Cardiac muscle cell (in vitro differentiated cells and primary cell): Measurements from ENCODE around the gene MMP15. TPM values are rescaled to one million over a fixed set of nuclear protein-coding genes. Genes with fewer than 3 reads are reported as not detected.
A peak's percentile ranks its signal among the peaks of the same experiment; 100 is the strongest.

Source experiments
- DNase-seq, 2 donors: peaks; one replicate each; pipeline versions ENCODE4 v3.0.0 to v3.0.0-alpha.2; 2010 to 2017; ENCODE audit warnings: low read depth in 1 of 2, low spot score in 1 of 2
- H3K27ac ChIP-seq: fragments of 200-600 bp; sonication (generic); 2 replicates; pipeline ENCODE4 v1.5.1; 2016
- H3K27me3 ChIP-seq: fragments of 200-600 bp; sonication (generic); 2 replicates; pipeline ENCODE4 v1.6.0; 2016; ENCODE audit warnings: control low read depth
- H3K36me3 ChIP-seq: fragments of 200-600 bp; sonication (generic); 2 replicates; pipeline ENCODE4 v1.5.1; 2016; ENCODE audit warnings: control low read depth
- H3K4me1 ChIP-seq: fragments of 200-600 bp; sonication (generic); 2 replicates; pipeline ENCODE4 v1.8.1; 2017; ENCODE audit warnings: low read depth, mild to moderate bottlenecking, mixed run types
- H3K4me3 ChIP-seq: fragments of 200-600 bp; sonication (generic); 2 replicates; pipeline ENCODE4 v1.5.1; 2016; ENCODE audit warnings: mild to moderate bottlenecking
- H3K9me3 ChIP-seq: fragments of 200-600 bp; sonication (generic); 2 replicates; pipeline ENCODE4 v1.5.1; 2017; ENCODE audit warnings: low read depth, mild to moderate bottlenecking, control low read depth
- polyA plus RNA-seq: library from polyadenylated mRNA; unstranded; fragments of >200 nt; fragmentation: Nextera tagmentation; extraction: Ambion mirVana; gene quantifications from 2 replicates; pipeline ENCODE4 v1.2.1, GENCODE V29; 2016
- total RNA-seq: library from RNA; depleted of rRNA; stranded (reverse); fragments of >200 nt; gene quantifications from 2 replicates; pipeline ENCODE4 v1.2.3, GENCODE V29; 2016
- TF ChIP-seq, protein P1 (sequence below): IDR thresholded peaks from 2 replicates; pipeline ENCODE4 v1.5.1; 2012; ENCODE audit warnings: low read depth, mild to moderate bottlenecking, low read length

The MMP15 gene
- total and polyA plus RNA-seq, 2 experiments from 2014 or later: 317 to 473 TPM

GRCh38 chr16:58082381-58082780, 56.8 kb downstream of the MMP15 start:
- TF ChIP-seq, protein P1, sequence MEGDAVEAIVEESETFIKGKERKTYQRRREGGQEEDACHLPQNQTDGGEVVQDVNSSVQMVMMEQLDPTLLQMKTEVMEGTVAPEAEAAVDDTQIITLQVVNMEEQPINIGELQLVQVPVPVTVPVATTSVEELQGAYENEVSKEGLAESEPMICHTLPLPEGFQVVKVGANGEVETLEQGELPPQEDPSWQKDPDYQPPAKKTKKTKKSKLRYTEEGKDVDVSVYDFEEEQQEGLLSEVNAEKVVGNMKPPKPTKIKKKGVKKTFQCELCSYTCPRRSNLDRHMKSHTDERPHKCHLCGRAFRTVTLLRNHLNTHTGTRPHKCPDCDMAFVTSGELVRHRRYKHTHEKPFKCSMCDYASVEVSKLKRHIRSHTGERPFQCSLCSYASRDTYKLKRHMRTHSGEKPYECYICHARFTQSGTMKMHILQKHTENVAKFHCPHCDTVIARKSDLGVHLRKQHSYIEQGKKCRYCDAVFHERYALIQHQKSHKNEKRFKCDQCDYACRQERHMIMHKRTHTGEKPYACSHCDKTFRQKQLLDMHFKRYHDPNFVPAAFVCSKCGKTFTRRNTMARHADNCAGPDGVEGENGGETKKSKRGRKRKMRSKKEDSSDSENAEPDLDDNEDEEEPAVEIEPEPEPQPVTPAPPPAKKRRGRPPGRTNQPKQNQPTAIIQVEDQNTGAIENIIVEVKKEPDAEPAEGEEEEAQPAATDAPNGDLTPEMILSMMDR: no peak
- Histone ChIP-seq H3K4me1 (no peaks in the 10 kb centered on the region), H3K36me3 (no peaks in the 10 kb centered on the region)

DNA sequence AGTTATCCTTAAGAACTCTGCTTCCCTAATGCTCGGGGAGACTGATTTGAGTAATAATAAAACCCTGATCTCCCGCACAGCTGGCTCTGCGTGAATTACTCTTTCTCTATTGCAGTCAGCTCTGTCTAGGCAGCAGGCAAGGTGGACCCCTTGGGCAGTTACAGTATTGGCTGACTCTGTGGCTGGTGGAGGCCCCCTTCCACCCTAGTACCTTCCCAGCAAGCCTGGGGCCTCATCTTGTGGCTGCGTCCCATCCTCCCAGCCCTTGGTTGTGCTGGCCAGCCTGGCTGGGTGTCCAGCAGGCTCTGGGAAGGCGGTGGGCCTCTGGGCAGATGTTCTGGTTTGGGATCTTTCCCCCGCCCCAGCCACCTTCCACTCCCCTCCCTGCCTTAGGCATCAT, 59.1 kb downstream of the MMP15 start:
- TF ChIP-seq, protein P1: no peak
- Histone ChIP-seq H3K27ac (no peak overlapping the region), H3K9me3 (no peaks in the 10 kb centered on the region), H3K4me3 (no peak overlapping the region), H3K4me1 (no peaks in the 10 kb centered on the region), H3K36me3 (no peaks in the 10 kb centered on the region), H3K27me3 (no peaks in the 10 kb centered on the region)
- DNase-seq: no peak

More at GRCh38 chr16:58082381-58082780, 56.8 kb downstream of the MMP15 start:
- Histone ChIP-seq H3K9me3 (no peaks in the 10 kb centered on the region), H3K27me3 (no peaks in the 10 kb centered on the region), H3K27ac (no peak overlapping the region), H3K4me3 (no peak overlapping the region)
- no peak for DNase-seq

DNA sequence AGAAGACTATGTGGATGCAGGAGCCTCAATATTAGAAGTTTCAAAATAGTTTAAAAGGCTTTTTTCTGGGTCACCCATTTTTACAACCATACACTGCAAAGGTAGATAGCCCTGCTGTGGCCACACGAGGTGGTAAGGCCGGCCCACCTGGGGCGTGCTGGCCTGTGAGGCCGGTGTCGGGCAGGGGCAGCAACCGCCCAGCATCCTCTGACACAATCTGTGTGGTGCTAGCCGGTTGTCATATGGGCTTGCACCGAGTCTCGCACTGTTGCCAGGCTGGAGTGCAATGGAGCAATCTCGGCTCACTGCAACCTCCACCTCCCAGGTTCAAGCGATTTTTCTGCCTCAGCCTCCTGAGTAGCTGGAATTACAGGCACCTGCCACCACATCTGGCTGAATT, 59.6 kb downstream of the MMP15 start:
- Histone ChIP-seq H3K9me3 (no peaks in the 10 kb centered on the region), H3K36me3 (no peaks in the 10 kb centered on the region), H3K4me1 (no peaks in the 10 kb centered on the region), H3K27me3 (no peaks in the 10 kb centered on the region), H3K4me3 (no peak overlapping the region), H3K27ac (no peak overlapping the region)
- no peak for DNase-seq
- TF ChIP-seq, protein P1: no peak

DNA sequence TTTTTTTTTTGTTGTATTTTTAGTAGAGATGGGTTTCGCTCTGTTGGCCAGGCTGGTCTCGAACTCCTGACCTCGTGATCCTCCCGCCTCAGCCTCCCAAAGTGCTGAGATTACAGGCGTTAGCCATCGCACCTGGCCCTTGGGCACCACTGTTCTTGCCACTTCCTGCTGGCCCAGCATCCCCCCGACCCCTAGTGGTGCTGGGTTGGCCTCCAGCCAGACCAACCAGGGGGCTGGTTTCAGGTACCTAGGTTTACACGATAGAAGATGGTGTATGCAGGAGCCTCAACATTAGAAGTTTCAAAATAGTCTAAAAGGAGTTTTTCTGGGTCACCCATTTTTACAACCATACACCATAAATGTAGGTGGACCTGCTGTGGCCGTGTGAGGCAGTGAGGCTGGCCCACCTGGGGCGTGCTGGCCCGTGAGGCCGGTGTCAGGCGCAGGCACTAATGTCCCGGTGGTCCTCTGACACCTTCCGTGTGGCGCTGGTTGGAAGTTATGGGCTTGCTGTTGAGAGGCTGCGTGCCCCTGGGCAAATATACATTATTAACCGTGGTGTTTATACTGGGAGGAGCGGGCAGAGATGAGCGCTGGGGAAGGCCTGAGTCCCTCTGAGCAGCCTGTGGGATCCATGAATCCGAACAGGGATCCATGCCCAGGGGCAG, 60.2 kb downstream of the MMP15 start:
- no peak for DNase-seq

GRCh38 chr16:58086381-58087208, 61.0 kb downstream of the MMP15 start:
- no peaks in the 10 kb centered on the region for H3K4me1 ChIP-seq
- no peaks in the 10 kb centered on the region for H3K36me3 ChIP-seq
- H3K4me3 ChIP-seq: no peak overlapping the region
- peak overlapping the region; percentile 13 for H3K27ac ChIP-seq
- TF ChIP-seq, protein P1: no peak
- no peaks in the 10 kb centered on the region for H3K27me3 ChIP-seq
- no peak for DNase-seq
- no peaks in the 10 kb centered on the region for H3K9me3 ChIP-seq

More for the DNA sequence above, 60.2 kb downstream of the MMP15 start:
- H3K4me3 ChIP-seq: no peak overlapping the region
- H3K27me3 ChIP-seq: no peaks in the 10 kb centered on the region
- no peaks in the 10 kb centered on the region for H3K4me1 ChIP-seq
- no peaks in the 10 kb centered on the region for H3K9me3 ChIP-seq
- no peaks in the 10 kb centered on the region for H3K36me3 ChIP-seq
- TF ChIP-seq, protein P1: no peak
- no peak overlapping the region for H3K27ac ChIP-seq
